HepG2 (cell line): ENCODE measurements around the gene STYXL1. TPM values are rescaled to one million over a fixed set of nuclear protein-coding genes. Genes with fewer than 3 reads are reported as not detected.

ENCODE experiments used
- ATAC-seq: fragments of 200-7000 bp; cut with Tn5 transposase; 3 replicates; pipeline ENCODE4 v1.9.1; 2020; ENCODE audit warnings: mild to moderate bottlenecking, moderate library complexity
- BruUV-seq: library from RNA; stranded (reverse); fragments of 400-500 nt; replicated peaks from 2 replicates; lab custom pipeline; 2021; lab: Mats Ljungman, UMichigan
- CTCF ChIA-PET: fragments of 300-600 bp; formaldehyde crosslinking; extraction: SDS; loops from one replicate; lab custom pipeline; 2021; ENCODE audit warnings: low total read pairs, inconsistent platforms, low intra/inter-chr PET ratio; lab: Yijun Ruan, JAX
- POLR2A ChIA-PET: fragments of 350-600 bp; sonication (Branson Sonifier 250); formaldehyde crosslinking; loops from one replicate; lab custom pipeline; 2020; ENCODE audit warnings: antibody characterized with exemption, inconsistent platforms; lab: Yijun Ruan, JAX
- DNase-seq: peaks from one replicate; pipeline ENCODE4 v3.0.0-alpha.2; 2015; ENCODE audit warnings: low spot score
- FAIRE-seq: peaks from 3 replicates; lab custom pipeline; 2011; peaks lifted over from hg19 to GRCh38; lab: Jason Lieb, UNC
- H2AFZ ChIP-seq: one replicate; pipeline ENCODE4 v1.6.1; 2011; ENCODE audit warnings: low read length, inconsistent platforms
- H3K27ac ChIP-seq: fragments of 300-600 bp; 3 replicates; pipeline ENCODE4 v1.8.0; 2011; ENCODE audit warnings: mixed run types, mild to moderate bottlenecking, mixed read lengths, low read length, inconsistent platforms; ENCODE audit not compliant: insufficient read depth; ENCODE audit errors: extremely low read length
- H3K27me3 ChIP-seq, 2 experiments: fragments of 200-600 bp in 1 of 2; 2 replicates in 1 of 2; 3 replicates in 1 of 2; pipeline versions ENCODE4 v1.6.0 to v1.8.0; 2011; ENCODE audit warnings: low read length in 2 of 2, mild to moderate bottlenecking in 2 of 2, moderate library complexity in 2 of 2, inconsistent platforms in 1 of 2; ENCODE audit not compliant: insufficient read depth in 2 of 2, control insufficient read depth in 1 of 2
- H3K36me3 ChIP-seq, 2 experiments: fragments of 200-600 bp in 1 of 2; replicated peaks in 1 of 2; 2 replicates in 1 of 2; 3 replicates in 1 of 2; pipeline versions ENCODE4 v1.5.1 to v1.8.0; 2011; ENCODE audit warnings: low read length in 2 of 2, inconsistent platforms in 1 of 2; ENCODE audit not compliant: insufficient read depth in 2 of 2, control insufficient read depth in 1 of 2
- H3K4me1 ChIP-seq: 2 replicates; pipeline ENCODE4 v1.5.1; 2012; ENCODE audit warnings: low read length, inconsistent platforms; ENCODE audit not compliant: insufficient read depth
- H3K4me2 ChIP-seq: 2 replicates; pipeline ENCODE4 v1.6.0; 2011; ENCODE audit warnings: low read depth, low read length, inconsistent platforms
- H3K4me3 ChIP-seq, 3 experiments: fragments of 200-600 bp in 1 of 3; sonication (generic), shearing (Covaris generic) in 1 of 3; replicated peaks in 1 of 3; 2 replicates each; pipeline ENCODE4 v1.5.1; 2011 to 2016; ENCODE audit warnings: low read length in 3 of 3, inconsistent platforms in 2 of 3, low read depth in 2 of 3, mild to moderate bottlenecking in 2 of 3, control low read depth in 1 of 3, mixed read lengths in 1 of 3; ENCODE audit not compliant: insufficient read depth in 1 of 3
- H3K79me2 ChIP-seq: one replicate; pipeline ENCODE4 v1.6.1; 2011; ENCODE audit warnings: low read length, inconsistent platforms; ENCODE audit not compliant: insufficient read depth
- H3K9ac ChIP-seq: 2 replicates; pipeline ENCODE4 v1.6.0; 2011; ENCODE audit warnings: mild to moderate bottlenecking, low read depth, low read length, inconsistent platforms; ENCODE audit not compliant: insufficient read depth
- H3K9me3 ChIP-seq: 2 replicates; pipeline ENCODE4 v1.5.1; 2012; ENCODE audit warnings: mild to moderate bottlenecking, low read length
- H4K20me1 ChIP-seq: 2 replicates; pipeline ENCODE4 v1.6.0; 2011; ENCODE audit warnings: inconsistent platforms, mild to moderate bottlenecking, low read length, moderate library complexity; ENCODE audit not compliant: insufficient read depth
- BRD4 ChIP-seq: sonication (generic); formaldehyde crosslinking; IDR thresholded peaks from 2 replicates; pipeline ENCODE4 v1.4.0; 2020; ENCODE audit warnings: missing genetic modification reagents
- DDIT3 ChIP-seq: sonication (generic); formaldehyde crosslinking; IDR thresholded peaks from 2 replicates; pipeline ENCODE4 v1.4.0; 2020; ENCODE audit warnings: mild to moderate bottlenecking, missing genetic modification reagents
- HNF1B ChIP-seq: sonication (generic); formaldehyde crosslinking; IDR thresholded peaks from 2 replicates; pipeline ENCODE4 v1.5.1; 2020; ENCODE audit warnings: mild to moderate bottlenecking, moderate library complexity, missing genetic modification reagents
- HNF4G ChIP-seq, 2 experiments: sonication (generic) in 1 of 2; formaldehyde crosslinking in 1 of 2; IDR thresholded peaks; 2 replicates each; pipeline versions ENCODE4 v1.4.0 to v1.6.1; 2011 to 2020; ENCODE audit warnings: borderline replicate concordance in 2 of 2, low read depth in 2 of 2, mild to moderate bottlenecking in 2 of 2, low read length in 1 of 2, missing genetic modification reagents in 1 of 2, moderate library complexity in 1 of 2
- SRSF4 ChIP-seq: fragments of 200-400 bp; formaldehyde crosslinking; IDR thresholded peaks from one replicate; pipeline ENCODE4 v1.6.1; 2018; ENCODE audit warnings: mild to moderate bottlenecking, low read depth, low read length, moderate library complexity; ENCODE audit not compliant: poor library complexity, severe bottlenecking
- SSRP1 ChIP-seq: IDR thresholded peaks from 2 replicates; pipeline ENCODE4 v1.6.1; 2016; ENCODE audit warnings: control low read depth
- ZNF143 ChIP-seq: sonication (generic); formaldehyde crosslinking; IDR thresholded peaks from 2 replicates; pipeline ENCODE4 v1.4.0; 2020; ENCODE audit warnings: missing genetic modification reagents
- ZNF737 ChIP-seq: sonication (generic); formaldehyde crosslinking; IDR thresholded peaks from 2 replicates; pipeline ENCODE4 v1.5.0; 2020; ENCODE audit warnings: missing genetic modification reagents, mild to moderate bottlenecking, borderline replicate concordance
- WGBS: methylation state at CpG from one replicate; pipeline ENCODE4 v1.1.6; 2017; ENCODE audit warnings: low lambda C conversion rate; 5-methylcytosine and 5-hydroxymethylcytosine counted together
- in situ Hi-C: cut with HindIII; loops from 2 replicates; pipeline ENCODE4 v1.10.0; 2017; ENCODE audit warnings: low pct_unique_long_range_greater_than_20kb; ENCODE audit not compliant: extremely low pct_ligation_motif_present
- intact Hi-C: fragments of 100-400 bp; cut with micrococcal nuclease; formaldehyde crosslinking; loops from one replicate; pipeline ENCODE4 v1.10.0; 2022; ENCODE audit not compliant: unreplicated experiment
- polyA plus RNA-seq, 8 experiments: library from polyadenylated mRNA; depleted of rRNA in 3 of 8; stranded (reverse) in 7 of 8; unstranded in 1 of 8; fragments of >200 nt; fragmentation: Illumina TruSeq in 4 of 8; extraction: Trizol in 4 of 8; gene quantifications; 2 replicates each; pipeline versions ENCODE4 v1.2.1 to v1.2.3, GENCODE V29; 2011 to 2016; ENCODE audit warnings: low read depth in 4 of 8, missing spikeins in 1 of 8, mixed read lengths in 1 of 8; ENCODE audit not compliant: insufficient read depth in 1 of 8
- total RNA-seq, 5 experiments: library from RNA; depleted of rRNA; stranded (reverse); fragments of >200 nt; fragmentation: Illumina TruSeq; extraction: Trizol; gene quantifications; 2 replicates each; pipeline ENCODE4 v1.2.3, GENCODE V29; 2016; ENCODE audit warnings: low read depth in 1 of 5
- TF ChIP-seq, protein P1 (sequence below): sonication (generic); formaldehyde crosslinking; IDR thresholded peaks from 2 replicates; pipeline ENCODE4 v1.8.1; 2022; ENCODE audit warnings: low read depth, mild to moderate bottlenecking, missing genetic modification reagents

The STYXL1 gene
- total and polyA plus RNA-seq, 2 of the 13 experiments (the other 11 are each of a cell fraction or from before 2014, with no cell fraction given), result 23.9 to 38.3 TPM

DNA sequence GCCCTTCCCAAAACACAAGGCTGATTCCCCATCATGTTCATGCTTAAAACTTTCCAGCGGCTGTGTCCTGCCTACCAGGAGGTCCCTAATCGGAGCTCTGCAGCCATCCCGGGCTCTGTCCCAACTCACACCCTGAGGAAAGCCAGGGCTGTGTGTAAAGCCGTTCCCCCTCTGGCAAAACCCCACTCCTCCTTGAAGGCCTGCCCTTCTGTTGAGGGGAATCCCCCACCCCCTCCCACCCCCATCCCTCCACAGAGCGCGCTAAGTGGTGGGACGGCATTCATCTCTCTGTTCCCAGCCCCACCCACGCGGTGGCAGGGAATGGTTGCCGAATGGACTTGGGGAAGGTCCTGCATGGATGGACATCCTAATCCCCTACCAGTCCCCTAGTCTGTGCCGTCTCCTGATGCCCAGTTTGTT lies 52.7 kb downstream of the STYXL1 start:
- FAIRE-seq (no peak), DNase-seq (no peak), ATAC-seq (no peak; the same call in 2 of the 3 replicates)
- peak overlapping the region; percentile 34 to 98 (median 53); a peak in 5 of 6 replicates for H3K4me3 ChIP-seq
- POLR2A ChIA-PET, result interaction anchor here (0.8 to 2.9 kb wide), 6 partner anchors 12 to 88 kb away, joined by 3 to 26 read pairs (median 4); partner anchors contain the start of genes MDH2, POR and STYXL1
- no peaks in the 10 kb centered on the region for H3K9me3 ChIP-seq
- no peaks in the 10 kb centered on the region for H4K20me1 ChIP-seq
- peaks cover 2% of the 10 kb centered on the region for H3K79me2 ChIP-seq
- peak overlapping the region; percentile 72 for H3K9ac ChIP-seq
- peak overlapping the region; percentile 84 for H3K4me2 ChIP-seq
- peak; percentile 78; the same call in 1 of the 2 replicates for TF ChIP-seq ZNF737 (CRISPR knock-in tag)
- TF ChIP-seq ZNF143, result 0 out of 2 replicates have a peak, but pooled peaks have one; percentile 2
- TF ChIP-seq HNF4G (IDR thresholded peaks at IDR 0.05; ENCODE audit: borderline replicate concordance, low read depth, low read length), result no peak
- TF ChIP-seq HNF4G (CRISPR knock-in tag; IDR thresholded peaks at IDR 0.05; ENCODE audit: borderline replicate concordance, low read depth), result no peak
- TF ChIP-seq HNF1B (CRISPR knock-in tag), result 0 out of 2 replicates have a peak, but pooled peaks have one; percentile 4
- no peak for TF ChIP-seq BRD4 (CRISPR knock-in tag)
- no peak for TF ChIP-seq DDIT3 (CRISPR knock-in tag)
- no peak for TF ChIP-seq SRSF4
- no peak for TF ChIP-seq SSRP1 (CRISPR knock-in tag)
- TF ChIP-seq, protein P1, sequence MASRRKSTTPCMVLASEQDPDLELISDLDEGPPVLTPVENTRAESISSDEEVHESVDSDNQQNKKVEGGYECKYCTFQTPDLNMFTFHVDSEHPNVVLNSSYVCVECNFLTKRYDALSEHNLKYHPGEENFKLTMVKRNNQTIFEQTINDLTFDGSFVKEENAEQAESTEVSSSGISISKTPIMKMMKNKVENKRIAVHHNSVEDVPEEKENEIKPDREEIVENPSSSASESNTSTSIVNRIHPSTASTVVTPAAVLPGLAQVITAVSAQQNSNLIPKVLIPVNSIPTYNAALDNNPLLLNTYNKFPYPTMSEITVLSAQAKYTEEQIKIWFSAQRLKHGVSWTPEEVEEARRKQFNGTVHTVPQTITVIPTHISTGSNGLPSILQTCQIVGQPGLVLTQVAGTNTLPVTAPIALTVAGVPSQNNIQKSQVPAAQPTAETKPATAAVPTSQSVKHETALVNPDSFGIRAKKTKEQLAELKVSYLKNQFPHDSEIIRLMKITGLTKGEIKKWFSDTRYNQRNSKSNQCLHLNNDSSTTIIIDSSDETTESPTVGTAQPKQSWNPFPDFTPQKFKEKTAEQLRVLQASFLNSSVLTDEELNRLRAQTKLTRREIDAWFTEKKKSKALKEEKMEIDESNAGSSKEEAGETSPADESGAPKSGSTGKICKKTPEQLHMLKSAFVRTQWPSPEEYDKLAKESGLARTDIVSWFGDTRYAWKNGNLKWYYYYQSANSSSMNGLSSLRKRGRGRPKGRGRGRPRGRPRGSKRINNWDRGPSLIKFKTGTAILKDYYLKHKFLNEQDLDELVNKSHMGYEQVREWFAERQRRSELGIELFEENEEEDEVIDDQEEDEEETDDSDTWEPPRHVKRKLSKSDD (CRISPR knock-in tag), result 0 out of 2 replicates have a peak, but pooled peaks have one; percentile 2
- H3K27ac ChIP-seq, result peak overlapping the region; percentile 97
- CTCF ChIA-PET, result no interaction called here
- H3K36me3 ChIP-seq, result peaks cover 0 to 11% of the 10 kb centered on the region in 2 experiments; a peak in 2 of 5 replicates
- BruUV-seq, result TSS peak; percentile 78
- 63% methylated on average over 11 of the region's 11 CpGs for WGBS
- H3K4me1 ChIP-seq, result peaks cover 28% of the 10 kb centered on the region
- no peaks in the 10 kb centered on the region for H3K27me3 ChIP-seq
- H2AFZ ChIP-seq, result no peak overlapping the region
- intact Hi-C loops, result no loop called here
- in situ Hi-C loops, result no loop called here
